Activated CD8-positive, alpha-beta memory T cell treated with anti-CD3 and anti-CD28 coated beads, Interleukin-2, amount 50 U/mL, for 24 hours (primary cell): Measurements from ENCODE around the gene DHRSX.
"Not testable (repeated sequence)": the region's sequence is repeated elsewhere in the genome, so short reads cannot be mapped to it uniquely, and the experiment has no call there.

ENCODE experiments used
- DNase-seq: peaks from one replicate; pipeline ENCODE4 v3.0.0-alpha.2; 2020; ENCODE audit errors: extremely low read depth

DHRSX gene

DNA sequence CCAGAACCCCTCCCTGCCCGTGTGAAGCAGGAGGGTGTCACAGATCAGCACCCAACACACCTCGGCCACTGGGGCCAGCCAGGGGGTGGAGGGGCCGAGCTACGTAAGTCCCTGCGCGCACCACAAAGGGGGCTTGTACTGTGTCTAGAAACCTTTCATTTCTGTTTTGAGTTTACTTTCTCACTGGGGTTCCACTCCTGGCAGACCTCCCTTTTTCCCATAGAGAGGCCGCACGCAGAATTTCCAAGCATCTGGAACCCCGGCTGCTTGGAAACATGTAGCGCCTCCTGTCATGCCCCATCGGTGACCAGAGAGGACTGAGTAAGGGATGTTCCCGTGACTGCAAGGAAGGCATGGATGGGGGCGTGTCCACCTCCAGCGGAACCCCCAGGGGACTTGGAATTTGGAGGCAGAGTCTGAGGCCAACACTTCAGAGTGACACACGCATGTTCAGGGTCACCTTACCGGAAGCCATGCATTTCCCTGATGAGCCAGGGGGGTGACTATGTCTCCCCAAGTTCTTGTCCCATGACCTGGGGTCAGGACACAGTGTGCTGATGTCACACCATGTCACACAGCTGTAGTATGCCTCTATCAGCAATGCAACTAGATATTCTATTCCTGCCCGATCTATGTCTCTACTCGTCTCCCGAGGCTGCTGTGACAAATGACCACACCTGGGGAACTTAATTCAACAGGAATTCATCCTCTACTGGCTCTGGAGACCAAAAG is 105.3 kb downstream of the DHRSX start:
- DNase-seq = no peak

DNA sequence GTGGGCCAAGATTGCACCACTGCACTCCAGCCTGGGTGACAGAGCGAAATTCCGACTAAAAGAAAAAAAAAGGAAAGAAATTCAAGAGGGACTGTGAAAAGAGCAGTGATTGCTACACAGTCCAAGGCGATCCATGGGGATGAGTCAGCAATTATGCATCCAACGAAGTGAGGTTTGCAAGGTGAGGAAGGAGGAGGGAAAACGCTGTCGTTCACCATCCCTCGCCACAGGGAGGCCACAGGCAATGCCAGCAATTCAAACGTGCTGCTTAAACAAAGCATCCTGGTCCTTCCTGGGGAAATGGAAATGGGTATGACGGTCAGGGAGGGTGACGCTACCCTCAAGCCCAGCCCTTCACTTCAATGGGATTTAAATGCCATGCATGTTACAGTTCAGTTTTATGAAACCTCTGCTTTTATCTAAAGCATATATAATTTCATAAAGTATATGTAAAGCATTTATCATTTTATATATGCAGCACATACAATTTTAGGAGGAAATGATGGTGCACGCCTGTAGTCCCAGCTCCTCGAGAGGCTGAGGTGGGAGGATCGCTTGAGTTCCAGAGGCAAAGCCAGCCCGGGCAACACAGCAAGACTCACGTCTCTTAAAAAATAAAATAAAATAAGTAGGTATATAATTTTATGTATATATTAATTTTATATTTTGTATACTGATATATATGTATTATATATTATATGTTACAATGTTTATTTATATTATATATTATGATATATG is 108.7 kb downstream of the DHRSX start:
- no peak for DNase-seq

DNA sequence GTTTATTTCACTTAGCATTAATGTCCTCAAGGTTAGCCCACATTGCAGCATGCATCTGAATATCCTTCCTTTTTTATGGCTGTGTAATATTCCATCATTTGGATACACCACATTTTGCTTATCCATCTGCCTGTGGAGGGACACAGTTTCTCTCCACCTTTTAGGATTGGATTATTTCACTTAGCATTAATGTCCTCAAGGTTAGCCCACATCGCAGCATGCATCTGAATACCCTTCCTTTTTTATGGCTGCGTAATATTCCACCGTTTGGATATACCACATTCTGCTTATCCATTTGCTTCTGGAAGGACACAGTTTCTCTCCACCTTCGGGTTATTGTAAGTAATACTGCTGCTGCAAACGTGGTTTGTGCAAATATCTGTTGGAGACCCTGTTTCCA is 110.0 kb downstream of the DHRSX start:
- DNase-seq = no peak

DNA sequence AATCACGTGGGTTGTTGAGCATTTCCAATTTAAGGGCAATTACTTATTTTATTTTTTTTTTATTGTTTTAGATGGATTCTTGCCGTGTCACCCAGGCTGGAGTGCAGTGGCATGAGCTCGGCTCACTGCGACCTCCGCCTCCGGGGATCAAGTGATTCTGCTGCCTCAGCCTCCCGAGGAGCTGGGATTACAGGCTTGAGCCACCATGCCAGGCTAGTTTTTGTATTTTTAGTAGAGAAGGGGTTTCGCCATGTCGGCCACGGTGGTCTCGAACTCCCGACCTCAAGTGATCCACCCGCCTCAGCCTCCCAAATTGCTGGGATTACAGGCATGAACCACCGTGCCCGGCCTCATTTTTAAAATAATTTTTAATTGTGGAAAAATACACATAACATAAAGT is 111.0 kb downstream of the DHRSX start:
- not testable (repeated sequence) for DNase-seq

DNA sequence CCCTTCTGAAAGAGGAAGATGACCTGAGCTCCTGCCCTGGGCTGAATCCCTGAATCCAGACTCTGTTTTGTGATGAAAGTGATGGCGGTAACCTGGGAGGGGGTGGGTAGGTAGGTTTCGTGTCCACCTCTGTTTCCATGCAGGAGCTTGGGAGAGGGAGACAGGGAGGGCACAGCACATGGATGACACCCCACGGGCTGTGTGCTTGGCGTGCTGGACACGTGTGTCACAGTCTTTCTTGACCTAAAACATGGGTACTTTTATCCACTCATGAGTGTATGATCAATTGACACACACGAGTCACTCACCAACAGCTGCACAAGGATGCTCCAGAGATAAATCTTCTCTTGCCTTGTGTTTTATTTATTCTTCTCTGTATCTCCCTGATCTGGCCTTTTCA is 111.5 kb downstream of the DHRSX start:
- DNase-seq = no peak

DNA sequence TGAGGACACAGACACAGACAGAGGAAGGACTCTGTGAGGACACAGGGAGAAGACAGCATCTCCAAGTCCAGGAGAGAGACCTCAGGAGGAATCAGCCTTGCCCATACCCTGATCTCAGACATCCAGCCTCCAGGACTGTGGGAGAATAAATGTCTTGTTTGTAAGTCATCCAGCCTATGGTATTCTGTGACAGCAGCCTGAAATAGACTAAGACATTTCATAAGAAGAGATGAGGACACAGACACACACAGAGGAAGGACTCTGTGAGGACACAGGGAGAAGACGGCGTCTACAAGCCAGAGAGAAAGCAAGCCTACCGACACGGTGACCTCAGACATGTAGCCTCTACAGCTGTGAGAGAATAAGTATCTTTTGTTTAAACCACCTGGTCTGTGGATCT is 112.1 kb downstream of the DHRSX start:
- no peak for DNase-seq

DNA sequence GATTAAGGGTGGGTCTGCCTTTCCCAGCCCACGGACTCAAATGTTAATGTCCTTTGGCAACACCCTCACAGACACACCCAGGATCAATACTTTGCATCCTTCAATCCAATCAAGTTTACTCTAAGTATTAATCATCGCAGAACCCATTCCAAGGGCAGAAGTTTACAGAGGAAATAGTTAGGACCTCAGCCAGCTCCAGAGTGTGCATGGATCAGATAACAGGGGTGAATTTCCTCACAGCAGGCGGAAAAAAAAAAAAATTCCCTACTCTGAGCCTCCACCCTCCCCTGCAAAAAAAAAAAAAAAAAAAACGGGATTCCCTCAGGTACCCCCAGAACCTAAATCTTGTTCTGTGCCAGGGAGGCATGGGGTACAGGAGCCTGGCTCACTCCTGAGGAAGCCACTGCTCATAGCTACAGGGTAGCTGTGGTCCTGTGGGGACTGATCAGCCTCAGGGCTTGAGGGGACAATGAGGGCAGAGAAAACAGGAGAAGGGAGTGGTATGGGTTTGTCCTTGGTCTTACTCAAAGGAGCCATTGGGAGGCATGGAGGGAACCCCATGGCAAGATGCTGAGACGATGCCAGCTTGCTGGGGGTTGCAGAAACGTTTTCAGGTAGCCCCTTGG is 113.0 kb downstream of the DHRSX start:
- no peak for DNase-seq

DNA sequence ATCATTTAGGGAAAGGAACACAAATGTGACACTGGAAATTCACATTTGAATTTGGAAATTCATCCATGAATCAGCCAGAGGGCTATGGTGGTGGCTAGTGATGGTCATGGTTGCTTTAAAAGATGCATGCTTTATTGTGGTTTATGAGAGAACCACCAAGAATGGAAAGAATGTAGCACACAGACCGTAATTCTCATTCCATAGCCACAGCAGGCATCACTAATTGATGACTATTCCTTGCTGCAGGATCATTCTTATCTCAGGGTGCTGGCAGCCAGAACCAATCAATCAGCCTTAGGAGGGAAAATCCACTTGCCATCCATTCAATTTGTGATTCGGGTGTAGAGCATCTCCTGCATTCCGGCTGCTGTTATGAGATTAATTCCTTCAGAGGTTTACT is 115.6 kb downstream of the DHRSX start:
- no peak for DNase-seq

DNA sequence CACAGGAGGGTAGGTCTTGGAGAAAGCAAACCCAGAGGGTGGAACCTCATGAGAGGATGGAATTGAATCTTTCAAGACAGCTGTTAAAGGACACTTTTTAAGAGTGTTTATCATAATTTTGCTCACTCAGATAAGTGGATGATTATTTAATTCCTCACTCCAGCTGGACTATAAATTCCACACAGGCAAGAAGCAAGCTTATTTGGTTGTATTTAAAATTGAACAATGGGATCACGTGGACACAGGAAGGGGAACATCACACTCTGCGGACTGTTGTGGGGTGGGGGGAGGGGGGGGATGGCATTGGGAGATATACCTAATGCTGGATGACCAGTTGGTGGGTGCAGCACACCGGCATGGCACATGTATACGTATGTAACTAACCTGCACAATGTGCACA is 116.3 kb downstream of the DHRSX start:
- no peak for DNase-seq

DNA sequence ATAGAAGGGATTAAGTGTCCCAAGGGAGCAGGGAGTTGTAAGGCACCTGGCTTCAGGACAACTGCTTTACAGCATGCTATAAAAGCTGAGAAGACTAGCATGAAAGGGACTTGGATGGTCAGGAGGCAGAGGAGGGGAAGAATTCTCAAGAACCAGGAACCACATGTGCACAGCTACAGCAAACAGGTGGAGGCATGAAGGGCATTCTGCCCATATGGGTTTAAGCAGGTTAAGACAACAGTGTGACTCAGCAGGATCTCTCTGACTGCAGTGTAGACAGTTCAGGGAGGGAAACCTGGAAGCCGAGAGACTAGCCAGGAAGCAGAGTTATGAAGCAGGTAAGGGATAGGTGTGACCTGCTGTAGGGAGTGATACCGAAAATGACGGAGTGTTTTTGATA is 117.0 kb downstream of the DHRSX start:
- no peak for DNase-seq

DNA sequence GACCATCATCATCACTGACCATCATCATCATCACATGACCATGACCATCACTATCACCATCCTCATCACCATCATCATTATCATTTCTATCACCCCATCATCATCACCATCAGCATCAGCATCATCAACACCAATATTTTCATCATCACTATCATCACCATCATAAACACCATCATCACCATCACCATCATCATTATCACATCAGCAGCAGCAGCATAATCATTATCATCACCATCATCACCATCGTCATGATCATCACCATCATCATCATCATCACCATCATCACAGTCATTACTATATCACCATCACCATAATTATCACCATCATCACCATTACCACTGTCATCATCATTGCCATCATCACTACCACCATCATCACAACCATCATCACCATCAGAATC is 117.6 kb downstream of the DHRSX start:
- DNase-seq = no peak

DNA sequence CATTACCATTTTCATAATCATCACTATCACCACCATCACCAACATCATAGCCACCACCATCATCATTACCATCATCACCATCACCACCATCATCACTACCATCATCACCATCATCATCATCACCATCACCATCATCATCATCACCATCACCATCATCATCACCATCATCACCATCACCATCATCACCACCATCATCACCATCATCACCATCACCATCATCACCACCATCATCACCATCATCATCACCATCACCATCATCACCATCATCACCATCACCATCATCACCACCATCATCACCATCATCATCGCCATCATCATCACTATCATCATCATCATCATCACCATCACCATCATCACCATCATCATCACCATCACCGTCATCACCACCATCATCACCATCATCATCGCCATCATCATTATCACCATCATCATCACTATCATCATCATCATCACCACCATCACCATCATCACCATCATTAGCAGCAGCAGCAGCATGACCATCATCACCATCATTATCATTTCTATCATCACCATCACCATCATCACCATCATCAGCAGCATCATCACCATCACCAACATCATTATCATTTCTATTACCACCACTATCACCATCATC is 118.2 kb downstream of the DHRSX start:
- DNase-seq = not testable (repeated sequence)

DNA sequence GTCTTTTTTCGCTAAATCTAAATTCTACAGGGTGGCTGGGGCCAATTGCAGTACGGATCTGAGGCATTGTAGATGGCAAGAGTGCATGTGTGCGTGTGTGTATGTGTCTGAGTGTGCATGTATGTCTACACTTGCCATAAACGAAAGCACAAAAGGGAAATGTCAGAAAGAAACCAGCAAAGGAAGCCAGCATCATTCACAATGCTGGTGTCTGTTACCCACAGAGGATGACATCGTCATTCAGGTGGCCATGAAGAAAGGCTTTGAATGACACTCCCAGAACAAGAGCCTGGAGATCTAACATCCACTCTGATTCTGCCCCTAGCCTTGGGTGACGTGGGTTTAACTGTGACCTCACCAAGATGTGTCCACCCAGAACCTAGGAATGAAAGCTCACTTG is 124.6 kb downstream of the DHRSX start:
- DNase-seq = no peak

DNA sequence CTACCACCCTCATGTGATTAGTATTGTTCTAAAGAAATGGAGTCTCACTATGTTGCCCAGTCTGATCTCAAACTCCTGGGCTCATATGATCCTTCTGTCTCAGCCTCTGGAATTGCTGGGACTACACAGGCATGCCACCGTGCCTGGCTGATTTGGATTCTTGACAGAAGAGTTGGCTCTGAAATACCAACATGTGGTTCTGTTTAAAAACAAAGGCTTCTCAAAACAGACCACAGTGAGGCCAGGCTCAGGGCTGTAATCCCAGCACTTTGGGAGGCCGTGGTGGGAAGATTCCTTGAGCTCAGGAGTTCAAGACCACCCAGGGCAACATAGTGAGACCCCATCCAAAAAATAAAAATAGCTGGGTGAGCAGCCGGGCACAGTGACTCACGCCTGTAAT is 126.7 kb downstream of the DHRSX start:
- no peak for DNase-seq

DNA sequence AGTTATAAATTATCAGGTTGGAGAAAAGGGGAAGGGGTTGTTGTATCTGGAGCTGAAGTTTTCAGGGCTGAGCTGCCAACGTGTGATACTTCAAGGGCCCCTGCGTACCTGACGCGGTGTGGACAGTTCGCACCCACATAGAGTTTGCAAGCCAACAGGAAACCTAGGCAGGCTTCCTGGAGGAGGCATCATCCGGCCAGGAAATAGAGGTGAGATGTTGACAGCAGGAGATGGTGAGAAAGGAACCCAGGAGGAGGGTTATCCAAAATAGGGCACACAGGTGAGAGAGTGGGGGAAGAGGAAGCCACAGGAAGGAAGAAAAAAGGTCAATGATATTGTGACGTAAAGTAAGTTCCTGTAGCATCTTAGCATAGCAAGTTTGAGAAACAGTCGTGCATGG is 127.2 kb downstream of the DHRSX start:
- DNase-seq = no peak

DNA sequence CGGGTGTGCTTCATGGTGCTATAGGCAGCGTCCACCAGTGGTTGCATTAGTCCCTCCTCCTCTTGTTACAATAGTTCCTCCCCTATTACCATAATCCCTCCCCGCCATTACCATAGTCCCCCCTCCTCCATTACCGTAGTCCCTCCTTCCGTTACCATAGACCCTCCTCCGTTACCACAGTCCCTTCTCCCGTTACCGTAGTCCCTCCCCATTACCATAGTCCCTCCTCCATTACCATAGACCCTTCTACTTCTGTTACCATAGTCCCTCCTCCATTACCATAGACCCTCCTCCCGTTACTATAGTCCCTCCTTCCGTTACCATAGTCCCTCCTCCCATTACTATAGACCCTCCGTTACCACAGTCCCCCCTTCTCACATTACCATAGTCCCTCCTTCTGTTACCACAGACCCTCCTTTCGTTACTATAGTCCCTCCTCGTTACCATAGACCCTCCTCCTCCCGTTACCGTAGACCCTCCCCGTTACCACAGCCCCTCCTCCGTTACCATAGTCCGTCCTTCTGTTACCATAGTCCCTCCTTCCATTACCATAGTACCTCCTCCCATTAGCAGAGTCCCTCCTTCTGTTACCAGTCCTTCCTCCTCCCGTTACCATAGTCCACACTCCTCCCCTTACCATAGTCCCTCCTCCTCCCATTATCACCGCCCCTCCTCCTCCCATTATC is 129.6 kb downstream of the DHRSX start:
- DNase-seq = no peak

DNA sequence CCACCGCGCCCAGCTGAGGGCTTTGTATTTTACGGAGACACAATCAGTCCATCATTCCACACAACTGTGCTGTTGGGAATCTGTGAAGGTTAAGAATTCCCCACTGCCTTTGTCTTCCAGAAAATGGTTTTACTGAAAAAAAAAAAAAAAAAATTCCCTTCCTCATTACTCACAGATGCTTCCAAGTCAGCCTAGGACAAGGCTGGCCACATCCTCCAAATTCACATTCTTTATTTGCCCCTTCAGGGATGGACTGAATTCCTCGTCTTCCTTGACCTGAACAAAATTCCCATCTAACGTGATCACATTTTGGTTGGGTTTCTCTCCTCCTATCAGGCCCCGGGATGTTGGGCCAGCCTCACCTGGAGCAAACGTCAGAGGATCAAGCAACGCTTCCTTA is 130.3 kb downstream of the DHRSX start:
- DNase-seq = no peak

DNA sequence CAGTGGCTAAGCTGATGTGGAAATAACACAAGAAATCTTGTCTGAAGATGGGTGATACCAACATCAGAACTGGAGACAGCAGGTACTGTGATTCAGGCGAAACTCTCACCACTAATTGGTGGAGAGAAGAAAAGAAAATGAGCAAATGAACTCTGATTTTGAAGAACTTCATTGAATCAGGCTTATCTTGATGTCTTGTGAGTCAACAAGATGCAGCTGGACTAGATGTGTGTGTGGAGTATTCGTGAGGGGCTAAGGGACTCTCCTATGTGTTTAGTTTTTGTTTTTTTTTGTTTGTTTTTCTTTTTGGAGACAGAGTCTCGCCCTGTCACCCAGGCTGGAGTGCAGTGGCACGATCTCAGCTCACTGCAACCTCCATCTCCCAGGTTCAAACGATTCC is 131.6 kb downstream of the DHRSX start:
- no peak for DNase-seq

DNA sequence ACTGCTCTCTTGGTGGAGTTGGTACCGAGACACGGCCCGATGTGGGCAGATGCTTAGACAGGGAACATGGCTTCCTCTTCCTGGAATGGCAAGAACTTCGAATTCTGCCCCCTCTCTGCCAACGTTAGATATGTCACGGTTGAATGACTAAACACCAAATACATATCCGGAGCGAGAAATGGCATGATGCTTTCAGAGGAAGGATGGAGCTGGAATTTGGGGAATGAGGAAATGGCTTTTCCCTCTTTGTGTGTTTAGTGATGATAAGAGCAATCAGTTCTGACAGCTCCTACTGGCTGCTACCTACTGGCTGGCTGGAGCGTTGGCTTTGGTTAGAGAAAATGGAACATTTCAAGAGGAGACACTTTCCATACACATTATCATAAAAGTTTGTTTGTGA is 140.0 kb downstream of the DHRSX start:
- no peak for DNase-seq

DNA sequence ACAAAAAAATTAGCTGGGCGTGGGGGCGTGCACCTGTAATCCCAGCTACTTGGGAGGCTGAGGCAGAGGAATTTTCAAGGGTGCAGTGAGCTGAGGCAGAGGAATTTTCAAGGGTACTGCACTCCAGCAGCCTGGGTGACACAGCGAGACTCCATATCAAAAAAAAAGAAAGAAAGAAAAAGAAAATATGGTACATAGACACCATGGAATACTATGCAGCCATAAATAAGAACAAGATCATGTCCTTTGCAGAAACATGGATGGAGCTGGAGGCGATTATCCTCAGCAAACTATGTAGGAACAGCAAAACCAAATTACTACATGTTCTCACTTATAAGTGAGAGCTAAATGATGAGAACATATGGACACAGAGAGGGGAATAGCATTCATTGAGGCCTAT is 141.3 kb downstream of the DHRSX start:
- not testable (repeated sequence) for DNase-seq

DNA sequence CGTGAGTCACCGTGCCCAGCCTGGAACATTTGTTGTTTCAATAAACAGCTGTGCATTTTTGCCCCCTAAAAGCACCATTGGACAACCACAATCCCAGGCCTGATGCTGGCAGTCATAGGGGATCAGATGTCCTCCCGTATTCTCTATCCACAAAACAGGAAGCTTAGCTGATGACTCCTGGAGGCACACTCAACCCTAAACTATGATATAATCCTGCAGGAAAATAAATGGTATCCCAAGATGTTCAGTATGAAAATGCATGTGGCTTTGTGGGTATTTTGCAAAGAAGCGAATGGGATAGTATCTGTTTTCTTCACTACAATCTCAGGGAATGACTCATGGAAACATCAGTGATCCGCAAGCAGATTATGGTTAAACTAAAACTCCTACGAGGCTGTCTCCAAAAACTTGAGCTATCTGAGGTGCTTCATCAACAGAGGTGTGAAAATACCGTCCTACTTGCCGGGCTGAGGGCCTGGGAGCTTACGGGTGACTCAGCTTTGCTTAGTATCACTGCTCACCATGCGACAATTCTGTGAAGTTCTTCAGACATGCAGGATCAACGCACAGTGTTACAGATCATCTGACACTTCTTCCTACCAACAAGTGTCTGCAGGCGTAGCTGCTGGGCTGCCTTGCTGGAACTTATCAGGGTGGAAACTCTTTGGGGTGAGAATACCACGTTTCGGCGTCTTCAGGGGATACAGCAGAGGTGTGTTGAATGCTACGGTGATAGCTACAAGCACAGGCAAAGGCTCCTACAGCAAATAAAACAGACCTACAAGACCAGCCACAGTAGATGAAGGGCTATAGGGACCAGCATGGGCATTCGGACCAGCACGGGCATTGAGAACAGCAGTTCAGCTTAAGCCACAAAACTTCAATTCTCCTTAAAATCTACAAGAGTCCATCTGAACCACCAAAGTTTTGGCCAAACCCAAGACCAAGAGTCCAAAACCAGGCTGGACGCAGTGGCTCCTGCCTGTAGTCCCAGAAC is 148.5 kb downstream of the DHRSX start:
- no peak for DNase-seq
